Measurements from ENCODE around the gene WDHD1.
"Not testable (repeated sequence)": the region's sequence is repeated elsewhere in the genome, so short reads cannot be mapped to it uniquely, and the experiment has no call there.

Gene WDHD1, protein sequence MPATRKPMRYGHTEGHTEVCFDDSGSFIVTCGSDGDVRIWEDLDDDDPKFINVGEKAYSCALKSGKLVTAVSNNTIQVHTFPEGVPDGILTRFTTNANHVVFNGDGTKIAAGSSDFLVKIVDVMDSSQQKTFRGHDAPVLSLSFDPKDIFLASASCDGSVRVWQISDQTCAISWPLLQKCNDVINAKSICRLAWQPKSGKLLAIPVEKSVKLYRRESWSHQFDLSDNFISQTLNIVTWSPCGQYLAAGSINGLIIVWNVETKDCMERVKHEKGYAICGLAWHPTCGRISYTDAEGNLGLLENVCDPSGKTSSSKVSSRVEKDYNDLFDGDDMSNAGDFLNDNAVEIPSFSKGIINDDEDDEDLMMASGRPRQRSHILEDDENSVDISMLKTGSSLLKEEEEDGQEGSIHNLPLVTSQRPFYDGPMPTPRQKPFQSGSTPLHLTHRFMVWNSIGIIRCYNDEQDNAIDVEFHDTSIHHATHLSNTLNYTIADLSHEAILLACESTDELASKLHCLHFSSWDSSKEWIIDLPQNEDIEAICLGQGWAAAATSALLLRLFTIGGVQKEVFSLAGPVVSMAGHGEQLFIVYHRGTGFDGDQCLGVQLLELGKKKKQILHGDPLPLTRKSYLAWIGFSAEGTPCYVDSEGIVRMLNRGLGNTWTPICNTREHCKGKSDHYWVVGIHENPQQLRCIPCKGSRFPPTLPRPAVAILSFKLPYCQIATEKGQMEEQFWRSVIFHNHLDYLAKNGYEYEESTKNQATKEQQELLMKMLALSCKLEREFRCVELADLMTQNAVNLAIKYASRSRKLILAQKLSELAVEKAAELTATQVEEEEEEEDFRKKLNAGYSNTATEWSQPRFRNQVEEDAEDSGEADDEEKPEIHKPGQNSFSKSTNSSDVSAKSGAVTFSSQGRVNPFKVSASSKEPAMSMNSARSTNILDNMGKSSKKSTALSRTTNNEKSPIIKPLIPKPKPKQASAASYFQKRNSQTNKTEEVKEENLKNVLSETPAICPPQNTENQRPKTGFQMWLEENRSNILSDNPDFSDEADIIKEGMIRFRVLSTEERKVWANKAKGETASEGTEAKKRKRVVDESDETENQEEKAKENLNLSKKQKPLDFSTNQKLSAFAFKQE

DNA sequence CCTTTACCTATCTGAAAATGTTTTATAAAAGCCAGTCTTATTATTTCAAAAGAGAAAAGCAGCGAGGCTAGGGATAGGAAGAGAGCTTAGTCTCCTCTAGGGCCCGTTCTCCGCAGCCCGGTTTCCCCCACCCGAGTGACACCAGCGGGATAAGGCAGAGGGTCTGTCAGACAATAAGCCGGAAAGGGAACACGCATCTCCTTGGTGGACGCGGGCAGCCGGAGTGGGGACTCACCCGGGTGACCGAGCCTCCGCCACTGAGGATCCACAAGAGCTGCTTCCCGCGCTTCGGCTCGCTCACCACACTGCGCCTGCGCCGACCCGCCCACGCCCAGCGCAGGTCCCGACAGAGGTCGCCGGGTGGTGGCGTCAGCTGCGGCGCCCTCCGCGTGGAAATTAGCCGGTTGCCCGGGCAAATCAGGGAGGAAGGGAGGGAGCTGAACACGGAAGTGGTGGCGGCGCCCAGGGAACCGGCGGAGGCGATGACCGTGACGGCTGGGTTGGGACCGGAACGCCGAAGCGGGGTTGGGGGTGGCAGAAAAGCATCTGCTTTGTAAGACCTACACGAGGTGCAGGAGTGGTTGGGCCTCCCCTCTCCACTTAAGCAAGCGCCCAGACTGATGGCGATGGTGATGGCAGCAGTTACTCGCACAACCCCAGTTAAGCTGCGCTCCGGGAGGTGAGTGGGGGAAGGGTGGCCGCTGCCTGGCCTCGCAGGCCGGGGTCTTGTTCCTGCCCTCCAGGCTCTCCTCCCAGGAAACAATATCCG, at the start of gene WDHD1, which contains the start of gene SOCS4:
TSS of gene WDHD1 (minus strand) at position 307 of the 769 bp plus-strand sequence. CDS start 312 bp downstream, outside the sequence.
TSS of gene SOCS4 (plus strand) at position 444 of the 769 bp plus-strand sequence. CDS start 15,806 bp downstream, outside the sequence.
- DNase-seq = peak; percentile 95

DNA sequence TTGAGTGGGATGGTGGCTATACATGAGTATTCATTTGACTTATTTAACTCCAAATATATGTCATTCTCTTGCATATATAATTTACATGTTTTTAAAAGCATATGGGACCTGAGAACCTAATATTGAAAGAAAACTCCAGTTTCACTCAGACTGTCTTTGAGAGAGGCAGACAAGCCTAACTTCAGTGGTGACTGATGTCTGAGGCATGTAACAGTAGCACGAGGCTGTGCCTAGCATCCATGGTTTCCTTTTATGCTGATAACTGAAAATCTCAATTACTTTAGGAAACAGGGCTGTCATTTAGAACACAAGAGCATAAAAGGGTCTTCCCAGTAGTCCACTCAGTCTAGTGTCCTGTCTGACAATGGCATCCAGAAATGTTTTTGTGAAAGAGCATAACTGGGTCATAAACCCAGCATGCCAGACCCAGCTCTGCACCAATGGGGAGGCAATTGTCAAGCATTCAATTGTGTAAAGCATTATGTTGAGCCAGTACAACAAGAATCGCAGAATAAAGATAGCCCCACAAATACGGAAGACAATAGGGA, 48.8 kb upstream of the WDHD1 start:
- no peak for DNase-seq

DNA sequence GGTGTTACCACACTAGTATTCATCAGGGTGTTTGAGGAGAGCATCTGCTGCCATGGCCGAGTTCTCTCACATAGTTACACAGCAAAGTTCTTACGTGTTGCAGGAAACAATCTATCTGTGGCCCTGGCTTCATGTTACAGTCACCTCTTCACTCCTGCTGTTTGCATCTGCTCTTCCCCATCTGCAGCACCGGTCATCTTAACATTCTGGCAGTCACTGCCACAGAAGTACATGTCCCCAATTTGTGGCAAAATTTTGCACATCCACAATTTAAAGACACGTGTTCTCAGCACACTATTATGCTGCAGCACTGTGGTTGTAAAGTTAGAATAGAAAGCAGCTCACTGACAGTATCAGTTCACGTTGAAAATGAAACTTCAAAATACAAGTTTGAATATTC, 47.8 kb upstream of the WDHD1 start:
- no peak for DNase-seq

DNA sequence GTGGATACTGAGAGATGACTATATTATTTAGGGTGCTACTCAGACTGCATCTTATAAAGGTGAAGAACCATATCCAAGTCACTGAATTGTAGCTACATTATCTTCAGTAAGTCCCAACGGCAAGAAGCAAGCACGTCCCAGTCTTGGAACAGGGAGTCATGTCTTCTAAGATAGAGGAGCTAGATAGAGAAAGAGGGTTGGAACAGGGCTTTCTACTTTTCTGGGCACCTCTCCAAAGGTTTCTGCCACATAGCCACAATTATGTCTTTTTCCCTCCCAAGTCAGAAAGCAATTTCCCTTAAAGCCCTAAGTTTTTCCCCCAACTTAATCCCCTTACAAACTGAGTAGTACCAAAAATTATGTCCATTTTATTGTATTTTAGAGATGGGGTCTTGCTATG, 47.0 kb upstream of the WDHD1 start:
- no peak for DNase-seq

DNA sequence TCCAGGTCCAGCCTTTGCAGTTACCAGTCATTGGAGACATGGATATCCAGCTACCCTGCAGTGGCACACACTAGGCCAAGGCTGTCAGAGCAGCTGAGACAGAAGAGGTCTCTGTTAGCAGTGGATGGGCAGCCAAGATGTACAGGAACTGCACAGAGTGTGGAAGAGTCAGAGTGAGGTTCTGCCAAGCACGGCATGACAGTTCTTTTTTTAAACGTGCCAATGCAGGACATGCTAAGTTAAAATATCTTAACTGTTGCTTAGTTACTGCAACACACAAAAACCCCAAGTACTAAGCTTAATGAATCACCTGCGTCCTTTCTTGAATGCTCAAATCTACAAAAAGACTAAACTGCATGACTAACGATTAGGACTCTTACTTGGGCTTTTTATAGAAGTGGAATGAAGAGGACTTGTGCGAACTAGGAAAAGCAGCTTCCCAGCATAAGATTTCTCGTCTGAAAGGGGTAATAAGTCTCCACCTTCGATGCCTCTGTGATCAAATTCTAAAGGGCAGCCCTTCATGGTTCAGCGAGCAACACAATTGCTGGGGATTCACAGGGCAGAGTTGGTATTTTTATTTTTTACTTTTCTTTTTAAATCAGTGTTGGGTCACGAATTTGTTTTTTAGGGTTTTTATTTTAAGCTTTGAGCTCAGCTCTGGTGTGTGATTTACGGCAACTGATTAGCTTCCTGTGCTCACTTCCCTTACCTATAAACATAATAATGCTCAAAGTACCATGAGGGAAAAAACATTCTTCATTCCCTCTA, 45.2 kb upstream of the WDHD1 start:
- DNase-seq = peak; percentile 43

DNA sequence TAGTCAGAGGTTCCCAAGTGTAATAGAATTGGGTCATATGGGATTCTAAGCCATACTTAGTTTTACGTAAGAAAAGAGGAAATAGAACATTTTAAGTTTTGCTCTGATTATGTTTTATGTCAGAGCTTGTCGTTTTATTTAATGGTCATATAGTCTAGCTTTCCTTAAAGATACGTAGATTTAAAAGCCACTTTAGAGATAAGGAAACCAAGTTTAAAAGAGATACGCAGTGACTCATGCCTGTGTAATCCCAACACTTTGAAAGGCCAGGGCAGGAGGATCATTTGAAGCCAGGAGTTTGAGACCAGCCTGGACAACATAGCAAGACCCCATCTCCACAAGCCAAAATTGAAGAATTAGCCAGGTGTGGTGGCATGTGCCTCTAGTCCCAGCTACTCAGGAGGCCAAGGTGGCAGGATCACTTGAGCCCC, 44.1 kb upstream of the WDHD1 start:
- DNase-seq = no peak

DNA sequence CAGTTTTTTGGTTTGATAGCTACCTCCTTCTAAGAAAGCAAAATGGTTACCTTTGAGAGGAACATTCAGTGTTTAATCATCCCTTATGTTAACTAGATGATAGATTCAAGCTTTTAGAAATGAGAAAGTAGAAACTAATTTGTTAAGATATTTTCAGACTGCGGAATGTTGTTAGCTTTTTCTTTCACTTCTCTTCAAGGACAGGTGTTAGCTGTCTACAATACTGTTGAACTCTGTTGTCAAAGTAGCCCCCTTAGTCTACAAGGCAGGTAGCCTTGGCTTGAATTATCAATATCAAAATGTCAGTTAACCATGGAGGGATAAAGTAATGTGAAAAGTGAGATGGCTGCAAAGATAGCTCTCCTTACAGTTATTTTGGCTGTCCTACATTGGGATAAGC, 39.3 kb upstream of the WDHD1 start:
- DNase-seq = no peak

DNA sequence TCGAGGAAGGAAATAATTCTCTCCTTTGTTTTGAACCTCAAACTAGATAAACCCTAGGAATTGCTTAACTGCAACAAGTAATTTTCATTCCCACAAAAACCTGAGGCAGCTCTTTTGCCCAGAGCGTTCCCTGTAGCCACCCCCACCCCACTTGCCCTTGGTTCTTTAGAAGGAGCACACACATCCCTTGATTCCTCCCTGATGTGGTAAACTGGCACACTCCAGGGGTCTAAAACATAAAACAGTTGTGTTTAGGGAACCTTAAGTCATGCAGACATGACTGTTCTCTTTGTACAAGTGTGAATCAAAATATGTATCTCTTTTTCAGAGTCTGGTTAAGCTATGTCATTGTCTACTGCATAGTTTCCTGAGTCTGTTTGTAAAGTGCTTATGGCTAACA, 38.5 kb upstream of the WDHD1 start:
- no peak for DNase-seq

DNA sequence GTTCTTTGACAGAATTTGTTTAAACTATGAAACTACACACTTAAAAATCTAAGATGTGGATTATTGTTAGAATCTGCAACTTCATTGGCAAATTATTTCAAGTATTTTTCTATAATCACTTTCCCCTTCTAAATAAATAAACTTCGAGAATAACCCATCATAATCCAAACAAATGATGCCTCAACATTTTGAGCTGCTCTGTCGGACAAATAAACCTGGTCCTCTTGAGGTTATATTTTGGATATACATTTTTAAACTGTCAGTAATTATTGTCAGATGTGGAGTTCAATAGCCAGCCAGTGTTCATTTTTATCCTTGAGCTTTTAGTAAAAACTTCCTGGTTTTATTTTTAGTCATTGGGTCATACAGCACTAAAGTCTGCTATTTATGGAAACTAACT, 38.0 kb upstream of the WDHD1 start:
- not testable (repeated sequence) for DNase-seq

DNA sequence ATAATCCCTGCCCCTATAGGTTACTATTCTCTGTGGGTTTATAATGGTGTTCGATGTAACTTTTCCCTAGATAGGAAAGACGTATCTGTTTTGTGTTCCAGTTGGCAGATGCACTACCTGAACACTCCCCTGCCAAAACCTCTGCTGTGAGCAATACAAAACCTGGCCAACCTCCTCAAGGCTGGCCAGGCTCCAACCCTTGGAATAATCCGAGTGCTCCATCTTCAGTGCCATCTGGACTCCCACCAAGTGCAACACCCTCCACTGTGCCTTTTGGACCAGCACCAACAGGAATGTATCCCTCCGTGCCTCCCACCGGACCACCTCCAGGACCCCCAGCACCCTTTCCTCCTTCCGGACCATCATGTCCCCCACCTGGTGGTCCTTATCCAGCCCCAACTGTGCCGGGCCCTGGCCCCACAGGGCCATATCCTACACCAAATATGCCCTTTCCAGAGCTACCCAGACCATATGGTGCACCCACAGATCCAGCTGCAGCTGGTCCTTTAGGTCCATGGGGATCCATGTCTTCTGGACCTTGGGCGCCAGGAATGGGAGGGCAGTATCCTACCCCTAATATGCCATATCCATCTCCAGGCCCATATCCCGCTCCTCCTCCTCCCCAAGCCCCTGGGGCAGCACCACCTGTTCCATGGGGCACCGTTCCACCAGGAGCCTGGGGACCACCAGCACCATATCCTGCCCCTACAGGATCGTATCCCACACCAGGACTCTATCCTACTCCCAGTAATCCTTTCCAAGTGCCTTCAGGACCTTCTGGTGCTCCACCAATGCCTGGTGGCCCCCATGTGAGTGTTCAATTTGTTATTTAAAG, 35.8 kb upstream of the WDHD1 start:
- DNase-seq = no peak

DNA sequence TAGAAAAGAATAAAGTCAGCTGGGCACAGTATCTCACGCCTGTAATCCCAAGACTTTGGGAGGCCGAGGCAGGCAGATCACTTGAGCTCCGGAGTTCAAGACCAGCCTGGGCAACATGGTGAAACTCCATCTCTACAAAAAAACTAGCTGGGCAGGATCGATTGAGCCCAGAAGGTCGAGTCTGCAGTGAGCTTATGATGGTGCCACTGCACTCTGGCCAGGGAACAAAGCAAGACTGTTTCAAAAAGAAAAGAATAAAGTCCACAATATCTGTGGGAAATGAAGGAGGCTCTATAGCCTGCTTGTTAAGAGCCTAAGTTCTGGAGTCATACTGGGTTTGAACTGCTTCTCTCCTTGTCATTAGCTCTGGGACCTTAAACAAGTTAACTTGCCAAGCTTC, 32.4 kb upstream of the WDHD1 start:
- DNase-seq = no peak

DNA sequence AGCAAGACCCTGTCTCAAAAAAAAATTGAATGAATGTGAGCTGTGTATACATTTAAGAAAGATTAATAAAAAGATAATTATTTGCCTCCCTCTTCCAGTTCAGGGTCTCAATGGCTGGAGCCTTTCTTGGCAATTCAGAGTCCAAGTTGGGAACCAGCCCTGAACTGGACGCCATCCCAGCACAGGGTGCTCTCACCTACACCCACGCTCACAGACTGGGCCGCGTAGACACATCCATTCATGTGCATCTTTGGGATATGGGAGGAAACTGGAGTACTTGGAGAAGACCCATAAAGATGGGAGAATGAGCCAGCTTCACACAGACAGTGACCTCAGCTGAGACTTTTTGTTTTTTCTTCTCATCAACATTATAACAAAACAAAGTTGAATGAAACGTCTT, 31.0 kb upstream of the WDHD1 start:
- DNase-seq = no peak

DNA sequence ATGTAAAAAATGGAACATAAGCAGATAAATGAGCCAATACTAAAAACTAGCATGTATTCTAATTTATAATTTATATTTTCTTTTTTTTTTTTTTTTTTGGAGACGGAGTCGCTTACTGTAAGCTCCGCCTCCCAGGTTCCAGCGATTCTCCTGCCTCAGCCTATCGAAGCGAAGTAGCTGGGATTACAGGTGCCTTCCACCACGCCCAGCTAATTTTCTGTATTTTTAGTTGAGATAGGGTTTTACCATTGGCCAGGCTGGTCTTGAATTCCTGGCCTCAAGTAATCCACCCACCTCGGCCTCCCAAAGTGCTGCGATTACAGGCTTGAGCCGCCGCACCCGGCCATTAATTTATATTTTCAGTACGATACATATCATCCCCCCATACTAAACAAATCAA, 27.2 kb upstream of the WDHD1 start:
- DNase-seq = no peak

DNA sequence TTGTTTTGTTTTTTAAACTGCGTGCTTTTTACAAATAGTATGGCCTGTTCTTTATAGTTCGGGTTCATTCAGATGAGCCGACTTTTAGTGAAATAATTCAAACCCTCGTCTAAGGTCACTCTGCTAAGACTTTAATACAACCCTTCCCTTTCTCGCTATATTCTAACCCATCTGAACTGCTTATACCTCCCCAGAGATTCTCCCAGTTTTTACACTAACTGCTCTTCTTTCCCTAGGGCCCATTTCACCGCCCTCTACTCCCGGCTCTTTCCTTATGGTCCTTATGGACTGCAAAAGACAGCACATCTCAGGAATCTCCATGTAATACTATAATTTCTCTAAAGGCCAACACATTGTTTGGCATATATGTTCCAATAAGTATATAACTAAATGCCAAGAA, 26.6 kb upstream of the WDHD1 start:
- DNase-seq = no peak

DNA sequence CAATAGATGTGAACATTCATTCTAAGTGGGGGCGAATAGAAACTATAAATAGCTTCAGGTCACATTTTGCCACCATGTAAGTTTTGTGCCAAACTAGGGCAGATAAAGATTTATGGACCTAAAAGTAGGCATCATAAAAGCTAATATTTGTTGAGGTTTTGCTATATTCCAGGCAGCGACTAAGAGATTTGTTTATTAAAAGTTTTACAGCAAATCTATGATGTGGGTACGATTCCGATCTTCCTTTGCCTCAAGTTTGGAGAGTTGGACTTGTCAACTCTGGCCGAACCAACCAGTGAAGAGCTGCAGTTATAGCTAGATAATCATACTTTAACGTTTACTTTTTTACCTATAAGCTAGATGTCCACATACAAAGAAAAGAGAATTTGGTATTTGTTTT, 26.1 kb upstream of the WDHD1 start:
- no peak for DNase-seq

DNA sequence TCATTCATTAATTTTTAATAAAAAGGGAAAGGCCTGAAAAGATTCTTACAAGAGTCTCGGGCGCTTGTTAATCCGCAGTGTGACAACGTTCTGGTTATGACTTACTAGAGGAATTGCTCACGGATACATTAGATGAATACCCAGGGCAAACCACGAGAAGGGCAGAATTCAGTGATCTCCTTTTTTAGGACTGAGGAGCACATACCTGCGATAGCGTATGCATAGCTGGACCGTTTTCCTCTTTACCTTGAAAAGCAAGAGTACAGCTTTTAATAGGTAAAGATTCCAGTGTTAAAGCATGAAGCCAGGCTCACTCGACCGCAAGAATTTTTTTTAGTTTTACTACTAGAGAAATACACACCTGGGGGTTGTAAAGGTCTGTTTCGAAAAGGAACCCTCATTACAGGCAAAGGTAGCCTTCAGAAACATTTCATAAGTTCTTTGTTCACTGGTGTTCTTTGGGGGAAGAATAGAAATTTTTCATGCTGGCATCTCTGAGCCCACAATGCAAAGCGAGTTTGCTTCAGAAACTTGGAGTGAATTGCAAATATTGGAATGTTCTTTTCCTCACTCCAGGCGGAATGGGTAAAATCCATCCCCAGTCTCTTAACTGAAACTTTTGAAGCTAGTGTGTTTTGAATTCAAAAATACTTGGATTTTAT, 25.5 kb upstream of the WDHD1 start:
- DNase-seq = no peak

DNA sequence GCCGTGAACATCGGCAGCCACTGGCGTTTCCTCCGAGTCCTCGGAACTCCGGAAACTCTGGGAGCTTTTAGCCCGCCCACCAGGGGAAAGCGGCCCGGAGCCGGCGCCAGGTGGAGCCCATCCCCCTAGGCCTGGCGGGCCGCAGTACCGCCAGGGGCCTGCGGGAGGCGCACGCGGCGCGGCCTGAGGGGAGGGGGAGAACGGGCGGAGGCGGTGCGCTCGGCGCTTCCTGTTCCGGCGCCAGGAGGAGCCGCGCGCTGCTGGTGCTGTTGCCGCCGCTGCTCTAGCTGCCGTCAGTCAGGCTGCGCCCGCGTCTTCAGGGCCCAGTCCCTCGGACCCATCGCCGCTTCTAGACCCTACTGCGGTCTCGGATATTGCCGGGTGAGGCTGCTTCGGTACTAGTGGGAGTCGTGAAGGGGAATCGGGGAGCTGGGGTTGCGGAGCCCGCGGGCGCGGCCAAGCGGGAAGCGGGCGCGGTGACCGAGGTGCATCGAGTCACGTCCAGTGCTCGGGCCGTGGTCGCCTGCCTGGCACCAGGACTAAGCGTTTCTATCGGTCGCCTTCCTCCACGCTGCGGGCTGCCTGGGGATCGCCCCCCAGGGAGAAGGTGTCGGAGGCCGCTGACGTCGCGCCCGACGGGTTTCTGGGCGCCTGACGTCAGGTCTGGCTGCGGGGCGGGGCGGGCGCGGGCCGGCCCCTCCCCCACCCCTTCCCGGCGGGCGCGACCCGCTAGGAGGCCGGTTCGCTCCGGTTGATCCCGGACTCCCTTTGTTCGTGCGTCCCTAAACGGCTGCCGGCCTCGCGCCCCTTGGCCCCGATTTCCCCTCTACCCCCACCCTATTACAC, 24.7 kb upstream of the WDHD1 start, which contains the start of gene MAPK1IP1L:
TSS of gene MAPK1IP1L (plus strand) at position 225 of the 846 bp plus-strand sequence. CDS start 10,037 bp downstream, outside the sequence.
- DNase-seq = peak; percentile 91

DNA sequence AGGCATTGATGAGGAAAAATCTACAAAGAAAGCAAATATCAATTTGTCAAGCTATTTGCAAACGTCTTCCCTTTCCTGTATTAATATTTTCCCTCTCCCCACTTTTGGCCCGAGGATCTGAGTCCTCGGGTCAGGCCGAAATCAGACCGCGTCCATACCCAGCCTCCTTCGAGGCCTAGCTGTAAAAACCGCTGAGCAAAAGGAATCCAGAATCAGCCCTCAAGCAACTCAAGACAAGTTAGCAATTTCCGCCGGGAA, 24.2 kb upstream of the WDHD1 start:
- no peak for DNase-seq

DNA sequence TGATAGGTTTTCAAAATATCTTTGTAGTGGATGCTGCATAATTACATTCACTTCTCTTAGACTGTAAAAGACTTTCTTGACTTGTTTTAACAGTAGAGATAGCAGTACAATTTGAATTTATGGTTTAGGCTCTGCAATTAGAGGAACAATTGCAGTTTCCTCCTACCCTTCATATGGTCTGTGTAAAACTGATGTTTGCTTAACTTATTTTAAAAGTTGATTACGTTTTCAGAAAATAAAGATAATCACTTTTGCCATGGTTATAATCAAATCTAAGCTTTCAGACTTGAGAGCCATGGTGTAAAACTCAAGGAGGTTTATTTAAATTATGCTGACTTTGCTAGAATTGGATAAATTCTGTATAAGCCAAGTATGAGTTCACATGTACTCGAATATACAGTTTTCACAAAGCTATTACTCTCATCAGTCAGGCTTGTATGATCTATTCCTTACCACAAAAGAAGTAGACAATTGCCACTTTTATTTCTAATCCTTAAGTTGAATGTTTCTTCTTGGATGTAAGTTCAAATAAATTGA, 22.1 kb upstream of the WDHD1 start:
- DNase-seq = no peak

All from CD4-positive, alpha-beta T cell treated with Interleukin-15 for 1 hour (primary cell).